ENCODE measurements around the gene CAMK2A. TPM values are rescaled to one million over a fixed set of nuclear protein-coding genes. Genes with fewer than 3 reads are reported as not detected.

The CAMK2A gene
- total and polyA plus RNA-seq, 2 donors = 0.09 to 0.39 TPM

GRCh38 chr5:150327139-150327538 is 37.6 kb upstream of the CAMK2A start:
- Histone ChIP-seq H3K4me1 (ENCODE audit: control insufficient read depth in 2 of 2, insufficient read depth in 2 of 2, low read length in 2 of 2) (no peaks in the 10 kb centered on the region), H3K36me3 (ENCODE audit: control insufficient read depth in 2 of 2, insufficient read depth in 2 of 2, low read length in 1 of 2) (no peaks in the 10 kb centered on the region), H3K4me3 (ENCODE audit: low read length in 2 of 2) (no peak overlapping the region), H3K27me3 (ENCODE audit: control insufficient read depth in 2 of 2, insufficient read depth in 1 of 2, low read length in 1 of 2) (no peaks in the 10 kb centered on the region), H3K9me3 (ENCODE audit: control insufficient read depth in 2 of 2, insufficient read depth in 1 of 2, low read length in 1 of 2) (no peaks in the 10 kb centered on the region), H3K27ac (ENCODE audit: low read depth in 1 of 2, low read length in 1 of 2) (no peak overlapping the region)
- DNase-seq (ENCODE audit: low read depth in 6 of 9, low spot score in 9 of 9) = no peak
- WGBS = 92% methylated on average over 3 of the region's 3 CpGs

DNA sequence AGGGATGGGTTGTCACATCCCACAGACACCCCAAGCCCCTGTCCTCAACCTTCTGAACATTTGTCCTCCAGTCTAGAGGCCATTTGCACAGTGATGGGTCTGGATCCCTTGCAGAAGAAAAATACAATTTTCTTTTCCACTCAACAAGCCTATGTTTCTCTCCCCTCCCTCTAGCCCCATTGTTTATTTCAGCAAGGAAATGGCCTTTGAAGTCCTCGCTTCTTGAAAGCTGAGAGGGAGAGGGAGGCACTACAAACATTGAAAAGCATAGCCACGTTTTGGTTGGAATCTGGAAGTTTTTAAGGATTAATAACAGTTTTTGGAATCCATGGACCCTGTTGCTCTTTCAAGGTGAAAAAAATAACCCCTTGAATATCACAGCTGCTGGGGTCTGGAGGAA is 37.1 kb upstream of the CAMK2A start:
- no peak overlapping the region for H3K27ac ChIP-seq (ENCODE audit: low read depth in 1 of 2, low read length in 1 of 2)
- H3K9me3 ChIP-seq (ENCODE audit: control insufficient read depth in 2 of 2, insufficient read depth in 1 of 2, low read length in 1 of 2) = no peaks in the 10 kb centered on the region
- H3K4me3 ChIP-seq (ENCODE audit: low read length in 2 of 2) = no peak overlapping the region
- no peaks in the 10 kb centered on the region for H3K4me1 ChIP-seq (ENCODE audit: control insufficient read depth in 2 of 2, insufficient read depth in 2 of 2, low read length in 2 of 2)
- no peaks in the 10 kb centered on the region for H3K27me3 ChIP-seq (ENCODE audit: control insufficient read depth in 2 of 2, insufficient read depth in 1 of 2, low read length in 1 of 2)
- WGBS = 86% methylated on average over 2 of the region's 2 CpGs
- H3K36me3 ChIP-seq (ENCODE audit: control insufficient read depth in 2 of 2, insufficient read depth in 2 of 2, low read length in 1 of 2) = no peaks in the 10 kb centered on the region
- DNase-seq (ENCODE audit: low read depth in 6 of 9, low spot score in 9 of 9) = no peak

DNA sequence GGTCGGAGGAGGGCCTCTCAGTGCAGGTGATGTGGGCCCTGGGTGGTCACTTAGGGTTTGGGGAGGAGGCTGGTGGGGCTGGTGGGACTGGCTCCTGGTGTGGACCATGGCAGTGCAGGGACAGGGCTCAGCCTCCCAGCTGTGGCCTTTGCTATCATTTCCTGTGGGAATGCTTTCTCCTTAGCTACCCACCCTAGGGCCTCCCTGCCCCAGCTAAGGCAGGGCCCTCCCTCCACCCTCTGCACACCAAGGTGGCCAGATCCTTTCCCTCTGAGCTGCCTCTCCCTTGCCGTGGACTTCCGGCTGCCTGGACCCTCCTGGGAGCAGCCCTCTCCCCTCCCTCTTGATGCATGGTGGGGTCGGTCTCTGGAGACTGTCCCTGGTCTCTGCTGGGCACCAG is 35.9 kb upstream of the CAMK2A start:
- DNase-seq (ENCODE audit: low read depth in 6 of 9, low spot score in 9 of 9) = no peak
- H3K27me3 ChIP-seq (ENCODE audit: control insufficient read depth in 2 of 2, insufficient read depth in 1 of 2, low read length in 1 of 2) = no peaks in the 10 kb centered on the region
- H3K9me3 ChIP-seq (ENCODE audit: control insufficient read depth in 2 of 2, insufficient read depth in 1 of 2, low read length in 1 of 2) = no peaks in the 10 kb centered on the region
- no peaks in the 10 kb centered on the region for H3K36me3 ChIP-seq (ENCODE audit: control insufficient read depth in 2 of 2, insufficient read depth in 2 of 2, low read length in 1 of 2)
- no peaks in the 10 kb centered on the region for H3K4me1 ChIP-seq (ENCODE audit: control insufficient read depth in 2 of 2, insufficient read depth in 2 of 2, low read length in 2 of 2)
- WGBS = 90% methylated on average over 4 of the region's 4 CpGs
- no peak overlapping the region for H3K27ac ChIP-seq (ENCODE audit: low read depth in 1 of 2, low read length in 1 of 2)
- H3K4me3 ChIP-seq (ENCODE audit: low read length in 2 of 2) = no peak overlapping the region

- WGBS = 93% methylated on average over 8 of the region's 8 CpGs
- Histone ChIP-seq H3K27ac (ENCODE audit: low read depth in 1 of 2, low read length in 1 of 2) (no peak overlapping the region), H3K4me3 (ENCODE audit: low read length in 2 of 2) (no peak overlapping the region), H3K36me3 (ENCODE audit: control insufficient read depth in 2 of 2, insufficient read depth in 2 of 2, low read length in 1 of 2) (no peaks in the 10 kb centered on the region), H3K9me3 (ENCODE audit: control insufficient read depth in 2 of 2, insufficient read depth in 1 of 2, low read length in 1 of 2) (no peaks in the 10 kb centered on the region), H3K27me3 (ENCODE audit: control insufficient read depth in 2 of 2, insufficient read depth in 1 of 2, low read length in 1 of 2) (no peaks in the 10 kb centered on the region), H3K4me1 (ENCODE audit: control insufficient read depth in 2 of 2, insufficient read depth in 2 of 2, low read length in 2 of 2) (peaks cover 0 to 5% of the 10 kb centered on the region in 2 donors)
- DNase-seq (ENCODE audit: low read depth in 6 of 9, low spot score in 9 of 9) = no peak
Measured at GRCh38 chr5:150323819-150324218, 34.2 kb upstream of the CAMK2A start.

GRCh38 chr5:150323092-150323491 is 33.5 kb upstream of the CAMK2A start:
- H3K27ac ChIP-seq (ENCODE audit: low read depth in 1 of 2, low read length in 1 of 2) = no peak overlapping the region
- WGBS = 88% methylated on average over 6 of the region's 6 CpGs
- no peak for DNase-seq (ENCODE audit: low read depth in 6 of 9, low spot score in 9 of 9)
- H3K4me1 ChIP-seq (ENCODE audit: control insufficient read depth in 2 of 2, insufficient read depth in 2 of 2, low read length in 2 of 2) = peaks cover 0 to 6% of the 10 kb centered on the region in 2 donors
- no peaks in the 10 kb centered on the region for H3K27me3 ChIP-seq (ENCODE audit: control insufficient read depth in 2 of 2, insufficient read depth in 1 of 2, low read length in 1 of 2)
- H3K36me3 ChIP-seq (ENCODE audit: control insufficient read depth in 2 of 2, insufficient read depth in 2 of 2, low read length in 1 of 2) = no peaks in the 10 kb centered on the region
- no peaks in the 10 kb centered on the region for H3K9me3 ChIP-seq (ENCODE audit: control insufficient read depth in 2 of 2, insufficient read depth in 1 of 2, low read length in 1 of 2)
- H3K4me3 ChIP-seq (ENCODE audit: low read length in 2 of 2) = no peak overlapping the region

DNA sequence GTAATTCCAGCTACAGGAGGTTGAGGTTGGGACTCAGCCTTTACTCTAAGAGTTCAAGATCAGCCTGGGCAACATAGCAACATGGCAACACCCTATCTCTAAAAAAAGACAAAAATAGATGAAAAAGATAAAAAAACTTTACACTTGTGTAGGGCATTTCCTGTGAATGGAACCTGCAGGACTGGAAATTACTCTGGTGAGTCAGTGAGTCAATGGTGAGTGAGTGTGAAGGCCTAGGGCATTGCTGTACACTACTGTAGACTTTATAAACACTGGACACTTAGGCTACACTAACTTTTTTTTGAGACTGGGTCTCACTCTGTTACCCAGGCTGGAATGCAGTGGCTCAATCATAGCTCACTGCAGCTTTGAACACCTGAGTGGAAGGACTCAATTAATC is 32.6 kb upstream of the CAMK2A start:
- Histone ChIP-seq H3K4me1 (ENCODE audit: control insufficient read depth in 2 of 2, insufficient read depth in 2 of 2, low read length in 2 of 2) (peaks cover 0 to 6% of the 10 kb centered on the region in 2 donors), H3K4me3 (ENCODE audit: low read length in 2 of 2) (no peak overlapping the region), H3K27me3 (ENCODE audit: control insufficient read depth in 2 of 2, insufficient read depth in 1 of 2, low read length in 1 of 2) (no peaks in the 10 kb centered on the region), H3K36me3 (ENCODE audit: control insufficient read depth in 2 of 2, insufficient read depth in 2 of 2, low read length in 1 of 2) (no peaks in the 10 kb centered on the region), H3K27ac (ENCODE audit: low read depth in 1 of 2, low read length in 1 of 2) (no peak overlapping the region), H3K9me3 (ENCODE audit: control insufficient read depth in 2 of 2, insufficient read depth in 1 of 2, low read length in 1 of 2) (no peaks in the 10 kb centered on the region)
- DNase-seq (ENCODE audit: low read depth in 6 of 9, low spot score in 9 of 9) = no peak

DNA sequence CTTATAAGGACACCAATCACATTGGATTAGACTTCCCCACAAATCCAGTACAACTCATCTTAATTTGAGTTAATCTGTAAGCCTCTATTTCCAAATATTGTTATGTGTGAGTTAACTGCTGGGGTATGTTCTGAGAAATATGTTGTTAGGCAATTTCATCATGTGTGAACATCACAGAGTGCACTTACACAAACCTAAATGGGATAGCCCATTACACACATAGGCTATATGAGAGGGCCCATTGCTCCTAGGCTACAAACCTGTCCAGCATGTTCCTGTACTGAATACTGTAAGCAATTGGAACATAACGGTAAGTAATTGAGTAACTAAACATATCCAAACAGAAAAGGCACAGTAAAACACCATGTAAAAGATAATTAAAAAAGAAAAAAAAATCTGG is 32.2 kb upstream of the CAMK2A start:
- 97% methylated on average over 1 of the region's 1 CpG for WGBS
- no peak for DNase-seq (ENCODE audit: low read depth in 6 of 9, low spot score in 9 of 9)
- Histone ChIP-seq H3K4me3 (ENCODE audit: low read length in 2 of 2) (no peak overlapping the region), H3K4me1 (ENCODE audit: control insufficient read depth in 2 of 2, insufficient read depth in 2 of 2, low read length in 2 of 2) (peaks cover 0 to 6% of the 10 kb centered on the region in 2 donors), H3K9me3 (ENCODE audit: control insufficient read depth in 2 of 2, insufficient read depth in 1 of 2, low read length in 1 of 2) (no peaks in the 10 kb centered on the region), H3K27me3 (ENCODE audit: control insufficient read depth in 2 of 2, insufficient read depth in 1 of 2, low read length in 1 of 2) (no peaks in the 10 kb centered on the region), H3K36me3 (ENCODE audit: control insufficient read depth in 2 of 2, insufficient read depth in 2 of 2, low read length in 1 of 2) (no peaks in the 10 kb centered on the region), H3K27ac (ENCODE audit: low read depth in 1 of 2, low read length in 1 of 2) (no peak overlapping the region)

GRCh38 chr5:150321211-150321610 is 31.6 kb upstream of the CAMK2A start:
- Histone ChIP-seq H3K4me3 (ENCODE audit: low read length in 2 of 2) (no peak overlapping the region), H3K36me3 (ENCODE audit: control insufficient read depth in 2 of 2, insufficient read depth in 2 of 2, low read length in 1 of 2) (no peaks in the 10 kb centered on the region), H3K27ac (ENCODE audit: low read depth in 1 of 2, low read length in 1 of 2) (no peak overlapping the region), H3K4me1 (ENCODE audit: control insufficient read depth in 2 of 2, insufficient read depth in 2 of 2, low read length in 2 of 2) (peaks cover 0 to 6% of the 10 kb centered on the region in 2 donors), H3K9me3 (ENCODE audit: control insufficient read depth in 2 of 2, insufficient read depth in 1 of 2, low read length in 1 of 2) (no peaks in the 10 kb centered on the region), H3K27me3 (ENCODE audit: control insufficient read depth in 2 of 2, insufficient read depth in 1 of 2, low read length in 1 of 2) (no peaks in the 10 kb centered on the region)
- DNase-seq (ENCODE audit: low read depth in 6 of 9, low spot score in 9 of 9) = no peak
- 96% methylated on average over 1 of the region's 1 CpG for WGBS

DNA sequence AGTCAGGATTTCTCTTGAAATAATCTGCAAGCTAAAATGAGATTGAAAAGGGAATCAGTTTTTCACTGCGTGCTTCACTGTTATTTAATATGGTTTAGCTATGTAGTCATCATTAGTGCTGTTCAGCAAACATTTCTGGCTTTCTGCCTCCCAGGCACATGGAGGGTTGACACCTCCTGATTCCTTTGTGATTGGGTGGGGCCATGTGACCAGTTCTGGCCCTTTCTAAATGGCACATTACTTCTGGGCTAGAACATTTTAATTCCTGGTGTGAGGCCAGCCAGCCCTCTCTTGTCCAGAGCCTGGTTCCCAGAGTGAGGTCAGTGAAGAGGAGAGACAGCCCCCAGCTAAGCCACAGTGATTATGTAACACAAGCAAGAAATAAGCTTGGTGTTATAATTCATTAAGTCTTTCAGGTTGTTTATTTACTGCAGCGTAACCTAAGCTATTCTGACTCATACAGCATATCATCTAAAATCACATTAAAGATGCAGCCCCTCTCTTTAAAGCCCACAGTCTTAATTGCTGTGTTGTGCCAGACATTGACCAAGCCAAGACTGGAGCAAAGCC is 30.6 kb upstream of the CAMK2A start:
- DNase-seq (ENCODE audit: low read depth in 6 of 9, low spot score in 9 of 9) = no peak
- 91% methylated on average over 2 of the region's 2 CpGs for WGBS
- Histone ChIP-seq H3K4me3 (ENCODE audit: low read length in 2 of 2) (no peak overlapping the region), H3K36me3 (ENCODE audit: control insufficient read depth in 2 of 2, insufficient read depth in 2 of 2, low read length in 1 of 2) (no peaks in the 10 kb centered on the region), H3K27me3 (ENCODE audit: control insufficient read depth in 2 of 2, insufficient read depth in 1 of 2, low read length in 1 of 2) (no peaks in the 10 kb centered on the region), H3K4me1 (ENCODE audit: control insufficient read depth in 2 of 2, insufficient read depth in 2 of 2, low read length in 2 of 2) (peaks cover 0 to 6% of the 10 kb centered on the region in 2 donors), H3K27ac (ENCODE audit: low read depth in 1 of 2, low read length in 1 of 2) (no peak overlapping the region), H3K9me3 (ENCODE audit: control insufficient read depth in 2 of 2, insufficient read depth in 1 of 2, low read length in 1 of 2) (no peaks in the 10 kb centered on the region)

GRCh38 chr5:150319484-150319790 is 29.9 kb upstream of the CAMK2A start:
- DNase-seq (ENCODE audit: low read depth in 6 of 9, low spot score in 9 of 9) = no peak
- H3K4me1 ChIP-seq (ENCODE audit: control insufficient read depth in 2 of 2, insufficient read depth in 2 of 2, low read length in 2 of 2) = peaks cover 0 to 6% of the 10 kb centered on the region in 2 donors
- no peaks in the 10 kb centered on the region for H3K27me3 ChIP-seq (ENCODE audit: control insufficient read depth in 2 of 2, insufficient read depth in 1 of 2, low read length in 1 of 2)
- no peak overlapping the region for H3K27ac ChIP-seq (ENCODE audit: low read depth in 1 of 2, low read length in 1 of 2)
- 96% methylated on average over 6 of the region's 6 CpGs for WGBS
- H3K4me3 ChIP-seq (ENCODE audit: low read length in 2 of 2) = no peak overlapping the region
- H3K36me3 ChIP-seq (ENCODE audit: control insufficient read depth in 2 of 2, insufficient read depth in 2 of 2, low read length in 1 of 2) = no peaks in the 10 kb centered on the region
- H3K9me3 ChIP-seq (ENCODE audit: control insufficient read depth in 2 of 2, insufficient read depth in 1 of 2, low read length in 1 of 2) = no peaks in the 10 kb centered on the region
